ENCODE results near the gene ACTL7B. TPM values are rescaled to one million over a fixed set of nuclear protein-coding genes. Genes with fewer than 3 reads are reported as not detected.
"Not testable (repeated sequence)": the region's sequence is repeated elsewhere in the genome, so short reads cannot be mapped to it uniquely, and the experiment has no call there.

The ACTL7B gene
- total and polyA plus RNA-seq, 2 donors (not counting 1 experiment from before 2014, with no cell fraction given) = 0.07 TPM; not detected in 1

DNA sequence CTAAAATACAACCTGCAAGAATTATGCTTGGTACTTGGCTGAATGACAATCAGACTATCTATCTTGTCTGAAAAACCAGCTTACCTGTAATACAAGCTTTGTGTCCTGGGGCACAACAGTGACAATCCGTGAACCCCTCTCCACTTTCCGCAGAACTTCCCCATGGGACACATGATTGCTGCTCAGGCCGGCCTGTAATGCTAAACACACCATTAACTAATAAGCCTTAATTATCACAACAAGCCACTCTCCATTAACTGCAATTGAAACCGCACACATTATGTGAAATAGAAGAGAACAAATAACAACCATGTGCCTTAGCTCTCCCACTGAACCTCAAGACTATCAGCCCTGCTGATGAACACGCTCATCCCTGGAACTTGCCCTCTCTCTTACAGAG lies 44.4 kb upstream of the ACTL7B start:
- no peaks in the 10 kb centered on the region for H4K20me1 ChIP-seq (ENCODE audit: control insufficient read depth, insufficient read depth, low read length, poor library complexity, severe bottlenecking)
- DNase-seq (no peak), ATAC-seq (ENCODE audit: low read depth) (no peak)
- no peak overlapping the region for H2AFZ ChIP-seq (ENCODE audit: insufficient read depth, low read depth, low read length, poor library complexity, severe bottlenecking)
- no peaks in the 10 kb centered on the region for H3K79me2 ChIP-seq (ENCODE audit: control insufficient read depth, insufficient read depth, low read length)
- no peak overlapping the region for H3K4me3 Mint-ChIP-seq
- H3K27me3 Mint-ChIP-seq = no peaks in the 10 kb centered on the region
- TF ChIP-seq EZH2 (IDR thresholded peaks at IDR 0.05; ENCODE audit: borderline replicate concordance, insufficient read depth, low read depth, low read length, poor library complexity, severe bottlenecking) = no peak
- TF ChIP-seq, protein P1, sequence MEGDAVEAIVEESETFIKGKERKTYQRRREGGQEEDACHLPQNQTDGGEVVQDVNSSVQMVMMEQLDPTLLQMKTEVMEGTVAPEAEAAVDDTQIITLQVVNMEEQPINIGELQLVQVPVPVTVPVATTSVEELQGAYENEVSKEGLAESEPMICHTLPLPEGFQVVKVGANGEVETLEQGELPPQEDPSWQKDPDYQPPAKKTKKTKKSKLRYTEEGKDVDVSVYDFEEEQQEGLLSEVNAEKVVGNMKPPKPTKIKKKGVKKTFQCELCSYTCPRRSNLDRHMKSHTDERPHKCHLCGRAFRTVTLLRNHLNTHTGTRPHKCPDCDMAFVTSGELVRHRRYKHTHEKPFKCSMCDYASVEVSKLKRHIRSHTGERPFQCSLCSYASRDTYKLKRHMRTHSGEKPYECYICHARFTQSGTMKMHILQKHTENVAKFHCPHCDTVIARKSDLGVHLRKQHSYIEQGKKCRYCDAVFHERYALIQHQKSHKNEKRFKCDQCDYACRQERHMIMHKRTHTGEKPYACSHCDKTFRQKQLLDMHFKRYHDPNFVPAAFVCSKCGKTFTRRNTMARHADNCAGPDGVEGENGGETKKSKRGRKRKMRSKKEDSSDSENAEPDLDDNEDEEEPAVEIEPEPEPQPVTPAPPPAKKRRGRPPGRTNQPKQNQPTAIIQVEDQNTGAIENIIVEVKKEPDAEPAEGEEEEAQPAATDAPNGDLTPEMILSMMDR (IDR thresholded peaks at IDR 0.05) = no peak
- H3K27ac Mint-ChIP-seq = no peak overlapping the region
- H3K4me1 ChIP-seq (ENCODE audit: control insufficient read depth in 2 of 2, insufficient read depth in 2 of 2, low read length in 2 of 2) = no peaks in the 10 kb centered on the region
- H3K36me3 ChIP-seq (replicated peaks in 1 of 2; ENCODE audit: control extremely low read depth in 1 of 2, control insufficient read depth in 1 of 2, extremely low read depth in 1 of 2, insufficient read depth in 2 of 2, low read length in 1 of 2) = peaks cover 8 to 79% of the 10 kb centered on the region in 2 experiments
- intact Hi-C loops (cut with micrococcal nuclease) = no loop called here
- H3K27ac ChIP-seq (ENCODE audit: low read length in 2 of 2) = no peak overlapping the region
- no peak overlapping the region for H3K9ac ChIP-seq (ENCODE audit: low read length)
- no peaks in the 10 kb centered on the region for H3K27me3 ChIP-seq (replicated peaks in 1 of 4; ENCODE audit: control extremely low read depth in 1 of 4, control insufficient read depth in 3 of 4, insufficient read depth in 4 of 4, low read length in 3 of 4)
- ChIA-PET POLR2A (no interaction called here), CTCF (no interaction called here)
- no peaks in the 10 kb centered on the region for H3K4me1 Mint-ChIP-seq
- WGBS (ENCODE audit: insufficient coverage) = 67% methylated on average over 3 of the region's 5 CpGs
- no peak overlapping the region for H3K4me3 ChIP-seq (ENCODE audit: control extremely low read depth in 1 of 5, extremely low read depth in 1 of 5, insufficient read depth in 1 of 5, low read depth in 2 of 5, low read length in 4 of 5)
- H3K9me3 Mint-ChIP-seq (ENCODE audit: insufficient read depth) = no peaks in the 10 kb centered on the region
- no peaks in the 10 kb centered on the region for H3K9me3 ChIP-seq (ENCODE audit: control extremely low read depth in 1 of 3, control insufficient read depth in 2 of 3, insufficient read depth in 1 of 3, low read length in 2 of 3)
- H3K4me2 ChIP-seq (replicated peaks; ENCODE audit: low read depth, low read length, poor library complexity, severe bottlenecking) = no peak overlapping the region

DNA sequence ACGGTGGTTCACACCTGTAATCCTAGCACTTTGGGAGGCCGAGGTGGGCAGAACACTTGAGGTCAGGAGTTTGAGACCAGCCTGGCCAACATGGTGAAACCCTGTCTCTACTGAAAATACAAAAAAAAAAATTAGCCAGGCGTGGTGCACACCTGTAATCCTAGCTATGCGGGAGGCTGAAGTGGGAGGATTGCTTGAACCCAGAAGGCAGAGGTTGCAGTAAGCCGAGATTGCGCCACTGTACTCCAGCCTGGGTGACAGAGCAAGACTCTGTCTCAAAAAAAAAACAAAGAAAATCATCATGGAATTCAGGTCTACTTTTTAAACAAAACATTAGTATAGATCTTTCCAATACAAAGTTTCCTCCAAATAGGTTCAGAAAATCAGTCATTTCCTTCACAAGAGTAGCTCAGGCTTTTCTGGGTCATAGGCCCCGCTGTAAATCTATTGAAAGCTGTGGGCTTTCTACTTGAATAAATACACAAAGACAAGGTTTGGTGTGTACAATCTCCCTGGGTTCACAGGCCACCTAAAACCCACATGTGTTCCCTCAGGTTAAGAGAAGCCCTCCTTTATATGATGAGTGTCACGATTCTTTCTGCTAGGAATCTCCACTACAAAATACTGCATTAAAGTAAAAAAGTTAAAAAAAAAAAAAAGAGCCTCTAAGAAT lies 43.4 kb upstream of the ACTL7B start:
- CTCF ChIA-PET; DNase-seq; H3K9me3 Mint-ChIP-seq (ENCODE audit: insufficient read depth); H3K79me2 ChIP-seq (ENCODE audit: control insufficient read depth, insufficient read depth, low read length); H3K4me3 ChIP-seq (ENCODE audit: control extremely low read depth in 1 of 5, extremely low read depth in 1 of 5, insufficient read depth in 1 of 5, low read depth in 2 of 5, low read length in 4 of 5); H3K4me1 Mint-ChIP-seq; H3K27ac ChIP-seq (ENCODE audit: low read length in 2 of 2); H3K9ac ChIP-seq (ENCODE audit: low read length); H3K4me3 Mint-ChIP-seq; H3K27me3 ChIP-seq (replicated peaks in 1 of 4; ENCODE audit: control extremely low read depth in 1 of 4, control insufficient read depth in 3 of 4, insufficient read depth in 4 of 4, low read length in 3 of 4); H3K27ac Mint-ChIP-seq; H3K4me1 ChIP-seq (ENCODE audit: control insufficient read depth in 2 of 2, insufficient read depth in 2 of 2, low read length in 2 of 2); H2AFZ ChIP-seq (ENCODE audit: insufficient read depth, low read depth, low read length, poor library complexity, severe bottlenecking); H3K4me2 ChIP-seq (replicated peaks; ENCODE audit: low read depth, low read length, poor library complexity, severe bottlenecking); H3K27me3 Mint-ChIP-seq; H3K9me3 ChIP-seq (ENCODE audit: control extremely low read depth in 1 of 3, control insufficient read depth in 2 of 3, insufficient read depth in 1 of 3, low read length in 2 of 3); ATAC-seq (ENCODE audit: low read depth); POLR2A ChIA-PET; intact Hi-C loops (cut with micrococcal nuclease); H4K20me1 ChIP-seq (ENCODE audit: control insufficient read depth, insufficient read depth, low read length, poor library complexity, severe bottlenecking): not testable (repeated sequence)
- peaks cover 8 to 80% of the 10 kb centered on the region in 2 experiments for H3K36me3 ChIP-seq (replicated peaks in 1 of 2; ENCODE audit: control extremely low read depth in 1 of 2, control insufficient read depth in 1 of 2, extremely low read depth in 1 of 2, insufficient read depth in 2 of 2, low read length in 1 of 2)
- WGBS (ENCODE audit: insufficient coverage) = 100% methylated on average over 3 of the region's 8 CpGs

All from B cell (primary cell).